Spleen (tissue), 7 donors: ENCODE data around the gene USP26.

ENCODE experiments used
- POLR2A ChIP-seq, 3 donors: fragments of 450-650 bp; IDR thresholded peaks; one replicate each; pipeline ENCODE4 v1.5.1; 2017; ENCODE audit warnings: antibody characterized with exemption in 3 of 3, mild to moderate bottlenecking in 1 of 3
- POLR2AphosphoS5 ChIP-seq, 3 donors: sonication (generic); formaldehyde crosslinking; IDR thresholded peaks; one replicate each; pipeline ENCODE4 v1.5.1; 2017; ENCODE audit warnings: antibody characterized with exemption in 3 of 3
- TF ChIP-seq, protein P1 (sequence below), 11 experiments: fragments of 200-600 bp in 7 of 11; fragments of 450-650 bp in 4 of 11; sonication (generic) in 4 of 11; IDR thresholded peaks in 8 of 11; conservative IDR thresholded peaks in 3 of 11; 1 replicate in 7 of 11; 2 replicates in 4 of 11; pipeline versions ENCODE4 v1.4.0 to v1.8.0; 2016 to 2021; ENCODE audit warnings: antibody characterized with exemption in 11 of 11, inconsistent platforms in 4 of 11, mild to moderate bottlenecking in 1 of 11
- donor health status: DM: no; HTN: no; CAD: no; lungs with moderate emphysema.
- donor health status: DM: no; HTN: no; CAD: no.
- donor health status: DM: no; HTN: no; CAD: no.

GRCh38 chrX:133094098-133094731, 2.7 kb downstream of the USP26 start:
- TF ChIP-seq POLR2A (IDR thresholded peaks at IDR 0.05) (no peak), POLR2AphosphoS5 (IDR thresholded peaks at IDR 0.05) (no peak)
- TF ChIP-seq, protein P1, sequence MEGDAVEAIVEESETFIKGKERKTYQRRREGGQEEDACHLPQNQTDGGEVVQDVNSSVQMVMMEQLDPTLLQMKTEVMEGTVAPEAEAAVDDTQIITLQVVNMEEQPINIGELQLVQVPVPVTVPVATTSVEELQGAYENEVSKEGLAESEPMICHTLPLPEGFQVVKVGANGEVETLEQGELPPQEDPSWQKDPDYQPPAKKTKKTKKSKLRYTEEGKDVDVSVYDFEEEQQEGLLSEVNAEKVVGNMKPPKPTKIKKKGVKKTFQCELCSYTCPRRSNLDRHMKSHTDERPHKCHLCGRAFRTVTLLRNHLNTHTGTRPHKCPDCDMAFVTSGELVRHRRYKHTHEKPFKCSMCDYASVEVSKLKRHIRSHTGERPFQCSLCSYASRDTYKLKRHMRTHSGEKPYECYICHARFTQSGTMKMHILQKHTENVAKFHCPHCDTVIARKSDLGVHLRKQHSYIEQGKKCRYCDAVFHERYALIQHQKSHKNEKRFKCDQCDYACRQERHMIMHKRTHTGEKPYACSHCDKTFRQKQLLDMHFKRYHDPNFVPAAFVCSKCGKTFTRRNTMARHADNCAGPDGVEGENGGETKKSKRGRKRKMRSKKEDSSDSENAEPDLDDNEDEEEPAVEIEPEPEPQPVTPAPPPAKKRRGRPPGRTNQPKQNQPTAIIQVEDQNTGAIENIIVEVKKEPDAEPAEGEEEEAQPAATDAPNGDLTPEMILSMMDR (IDR thresholded peaks at IDR 0.05 in 8 of 11, conservative IDR thresholded peaks at IDR 0.05 in 3 of 11), result no peak
